HEK293 (cell line): ENCODE measurements around the gene ZNF668.
A peak's percentile ranks its signal among the peaks of the same experiment; 100 is the strongest.

ENCODE experiments used
- CTCF ChIA-PET: fragments of 350-600 bp; formaldehyde crosslinking; extraction: SDS; loops from one replicate; lab custom pipeline; 2021; ENCODE audit warnings: antibody characterized with exemption; lab: Yijun Ruan, JAX
- POLR2A ChIA-PET: fragments of 300-600 bp; formaldehyde crosslinking; extraction: SDS; loops from one replicate; lab custom pipeline; 2020; ENCODE audit warnings: antibody characterized with exemption, inconsistent platforms; lab: Yijun Ruan, JAX
- H3K27ac ChIP-seq: fragments of 200-500 bp; sonication (Bioruptor generic); 2 replicates; pipeline ENCODE4 v1.5.1; 2014; ENCODE audit warnings: low read depth, low read length, control low read depth, inconsistent platforms; ENCODE audit errors: extremely low read depth
- H3K36me3 ChIP-seq, 2 experiments: fragments of 200-500 bp in 1 of 2; sonication (Bioruptor generic) in 1 of 2; 1 replicate in 1 of 2; 2 replicates in 1 of 2; pipeline ENCODE4 v1.5.1; 2014 to 2017; ENCODE audit warnings: inconsistent platforms in 2 of 2, low read length in 2 of 2; ENCODE audit not compliant: control insufficient read depth in 2 of 2, insufficient read depth in 1 of 2
- H3K4me1 ChIP-seq: fragments of 200-500 bp; sonication (Bioruptor generic); 2 replicates; pipeline ENCODE4 v1.5.1; 2014; ENCODE audit warnings: mild to moderate bottlenecking, low read length, inconsistent platforms; ENCODE audit not compliant: control insufficient read depth, insufficient read depth
- H3K4me3 ChIP-seq: 2 replicates; pipeline ENCODE4 v1.5.1; 2011; ENCODE audit warnings: low read depth, mild to moderate bottlenecking, control low read depth, low read length, moderate library complexity
- H3K9me3 ChIP-seq: fragments of 200-500 bp; sonication (Bioruptor generic); 2 replicates; pipeline ENCODE4 v1.5.1; 2014; ENCODE audit warnings: low read depth, low read length, inconsistent platforms; ENCODE audit not compliant: control insufficient read depth, insufficient read depth
- GFI1B ChIP-seq: fragments of 450-650 bp; formaldehyde crosslinking; IDR thresholded peaks from 2 replicates; pipeline ENCODE4 v1.5.1; 2016; ENCODE audit warnings: missing biosample characterization, missing genetic modification characterization
- GLI2 ChIP-seq: fragments of 450-650 bp; formaldehyde crosslinking; IDR thresholded peaks from 2 replicates; pipeline ENCODE4; 2017; ENCODE audit warnings: missing biosample characterization, missing genetic modification characterization, low read depth, borderline replicate concordance
- GLIS1 ChIP-seq: fragments of 450-650 bp; formaldehyde crosslinking; IDR thresholded peaks from 2 replicates; pipeline ENCODE4 v1.5.1; 2016; ENCODE audit warnings: missing biosample characterization, missing genetic modification characterization
- MYNN ChIP-seq: fragments of 450-650 bp; formaldehyde crosslinking; IDR thresholded peaks from 2 replicates; pipeline ENCODE4 v1.5.1; 2016; ENCODE audit warnings: missing biosample characterization, missing genetic modification characterization, borderline replicate concordance
- PRDM2 ChIP-seq: fragments of 450-650 bp; formaldehyde crosslinking; IDR thresholded peaks from 2 replicates; pipeline ENCODE4 v1.5.1; 2016; ENCODE audit warnings: missing biosample characterization, missing genetic modification characterization, borderline replicate concordance
- SCRT1 ChIP-seq: fragments of 450-650 bp; formaldehyde crosslinking; IDR thresholded peaks from 2 replicates; pipeline ENCODE4 v1.5.1; 2016; ENCODE audit warnings: missing biosample characterization, missing genetic modification characterization, borderline replicate concordance
- SCRT2 ChIP-seq: fragments of 450-650 bp; formaldehyde crosslinking; IDR thresholded peaks from 2 replicates; pipeline ENCODE4 v1.5.1; 2016; ENCODE audit warnings: missing biosample characterization, missing genetic modification characterization
- ZBTB6 ChIP-seq: fragments of 450-650 bp; formaldehyde crosslinking; IDR thresholded peaks from 2 replicates; pipeline ENCODE4 v1.5.1; 2017; ENCODE audit warnings: missing biosample characterization, missing genetic modification characterization
- ZEB2 ChIP-seq: fragments of 450-650 bp; formaldehyde crosslinking; IDR thresholded peaks from 2 replicates; pipeline ENCODE4 v1.5.1; 2016; ENCODE audit warnings: missing biosample characterization, missing genetic modification characterization
- ZNF121 ChIP-seq: fragments of 450-650 bp; formaldehyde crosslinking; IDR thresholded peaks from 2 replicates; pipeline ENCODE4 v1.5.1; 2016; ENCODE audit warnings: missing biosample characterization, missing genetic modification characterization
- ZNF223 ChIP-seq: fragments of 450-650 bp; formaldehyde crosslinking; IDR thresholded peaks from 2 replicates; pipeline ENCODE4 v1.5.1; 2016; ENCODE audit warnings: missing biosample characterization, missing genetic modification characterization
- ZNF513 ChIP-seq: fragments of 450-650 bp; IDR thresholded peaks from 2 replicates; pipeline ENCODE4 v1.5.1; 2018; ENCODE audit warnings: missing biosample characterization, missing genetic modification characterization
- ZNF558 ChIP-seq: fragments of 450-650 bp; formaldehyde crosslinking; IDR thresholded peaks from 2 replicates; pipeline ENCODE4 v1.5.1; 2016; ENCODE audit warnings: missing biosample characterization, missing genetic modification characterization
- ZNF654 ChIP-seq: fragments of 450-650 bp; formaldehyde crosslinking; IDR thresholded peaks from 2 replicates; pipeline ENCODE4 v1.5.1; 2016; ENCODE audit warnings: low read depth, missing biosample characterization, missing genetic modification characterization
- ZNF791 ChIP-seq: fragments of 450-650 bp; formaldehyde crosslinking; IDR thresholded peaks from 2 replicates; pipeline ENCODE4 v1.5.1; 2016; ENCODE audit warnings: missing biosample characterization, missing genetic modification characterization

ZNF668 gene

GRCh38 chr16:31023627-31024226, 50.3 kb downstream of the ZNF668 start:
- Histone ChIP-seq H3K9me3 (no peaks in the 10 kb centered on the region), H3K36me3 (no peaks in the 10 kb centered on the region), H3K27ac (no peak overlapping the region), H3K4me3 (no peak overlapping the region), H3K4me1 (no peaks in the 10 kb centered on the region)
- ChIA-PET CTCF (interaction anchor here (0.8 to 1.0 kb wide), 2 partner anchors 30 to 39 kb away, joined by 4 to 5 read pairs; partner anchors contain the start of gene HSD3B7), POLR2A (no interaction called here)
- TF ChIP-seq SCRT2 (tag by site-specific recombination) (peak; percentile 73), ZNF558 (tag by site-specific recombination) (no peak), ZNF121 (0 out of 2 replicates have a peak, but pooled peaks have one; percentile 36), ZNF223 (tag by site-specific recombination) (no peak), PRDM2 (tag by site-specific recombination) (no peak), SCRT1 (tag by site-specific recombination) (0 out of 2 replicates have a peak, but pooled peaks have one; percentile 26)

- no peak overlapping the region for H3K4me3 ChIP-seq
- H3K9me3 ChIP-seq = no peaks in the 10 kb centered on the region
- H3K4me1 ChIP-seq = no peaks in the 10 kb centered on the region
- no peak overlapping the region for H3K27ac ChIP-seq
- TF ChIP-seq ZNF654 (tag by site-specific recombination) (no peak), ZEB2 (tag by site-specific recombination) (no peak), GLIS1 (tag by site-specific recombination) (no peak), MYNN (tag by site-specific recombination) (no peak), GFI1B (tag by site-specific recombination) (no peak)
- CTCF ChIA-PET = interaction anchor here (0.8 to 1.0 kb wide), 2 partner anchors 30 to 38 kb away, joined by 4 to 5 read pairs; partner anchors contain the start of gene HSD3B7
- no peaks in the 10 kb centered on the region for H3K36me3 ChIP-seq
- POLR2A ChIA-PET = interaction anchor here (1.0 kb wide), 1 partner anchor 9 kb away, joined by 3 read pairs; no protein-coding TSS in a partner anchor
These were observed 50.8 kb downstream of the ZNF668 start for GRCh38 chr16:31023252-31023602.

GRCh38 chr16:31022544-31023251, 51.3 kb downstream of the ZNF668 start:
- no peaks in the 10 kb centered on the region for H3K9me3 ChIP-seq
- TF ChIP-seq SCRT2 (tag by site-specific recombination) (peak; percentile 33; the same call in 1 of the 2 replicates), ZNF791 (tag by site-specific recombination) (no peak), ZNF513 (tag by site-specific recombination) (no peak), ZBTB6 (no peak), GLI2 (tag by site-specific recombination) (no peak)
- TF ChIP-seq, all 188 proteins: peak for 1
- no peaks in the 10 kb centered on the region for H3K4me1 ChIP-seq
- ChIA-PET POLR2A (interaction anchor here (1.0 kb wide), 1 partner anchor 9 kb away, joined by 3 read pairs; no protein-coding TSS in a partner anchor), CTCF (no interaction called here)
- H3K4me3 ChIP-seq = no peak overlapping the region
- H3K27ac ChIP-seq = no peak overlapping the region
- no peaks in the 10 kb centered on the region for H3K36me3 ChIP-seq
